GM21723 (cell line): ENCODE measurements around the gene PSMD7.

Source experiments
- ATAC-seq: cut with Tn5 transposase; IDR thresholded peaks from one replicate; pipeline ENCODE4 v1.9.1; 2021; ENCODE audit warnings: mild to moderate bottlenecking, moderate library complexity; ENCODE audit not compliant: unreplicated experiment

The PSMD7 gene

GRCh38 chr16:74296432-74297144, at the start of gene PSMD7:
Gene PSMD7, plus strand, starts transcription at chr16:74296814. Its CDS starts 101 bp downstream, at chr16:74296915.
- peak; percentile 96 for ATAC-seq

- no peak for ATAC-seq
These were observed 47.4 kb upstream of the PSMD7 start for GRCh38 chr16:74249254-74249653.

- ATAC-seq: no peak
These were observed 46.8 kb upstream of the PSMD7 start for GRCh38 chr16:74249846-74250245.

- ATAC-seq: no peak
These were observed 44.3 kb upstream of the PSMD7 start for GRCh38 chr16:74252329-74252728.

GRCh38 chr16:74253161-74253938, 43.3 kb upstream of the PSMD7 start:
- no peak for ATAC-seq

- ATAC-seq: no peak
These were observed 39.6 kb upstream of the PSMD7 start for GRCh38 chr16:74257061-74257460.

GRCh38 chr16:74261068-74261467, 35.5 kb upstream of the PSMD7 start:
- ATAC-seq: no peak

- ATAC-seq: no peak
These were observed 31.8 kb upstream of the PSMD7 start for GRCh38 chr16:74264811-74265210.

- no peak for ATAC-seq
These were observed 28.2 kb upstream of the PSMD7 start for GRCh38 chr16:74268372-74268782.

GRCh38 chr16:74271872-74272271, 24.7 kb upstream of the PSMD7 start:
- ATAC-seq: no peak

GRCh38 chr16:74275031-74275636, 21.5 kb upstream of the PSMD7 start:
- no peak for ATAC-seq

- ATAC-seq: no peak
These were observed 20.9 kb upstream of the PSMD7 start for GRCh38 chr16:74275711-74276110.

- ATAC-seq: no peak
These were observed 18.6 kb upstream of the PSMD7 start for GRCh38 chr16:74277974-74278373.

- ATAC-seq: no peak
These were observed 17.3 kb upstream of the PSMD7 start for GRCh38 chr16:74279266-74279665.

GRCh38 chr16:74279805-74280204, 16.8 kb upstream of the PSMD7 start:
- no peak for ATAC-seq

GRCh38 chr16:74280448-74280847, 16.2 kb upstream of the PSMD7 start:
- no peak for ATAC-seq

GRCh38 chr16:74281300-74281699, 15.3 kb upstream of the PSMD7 start:
- no peak for ATAC-seq

GRCh38 chr16:74283716-74284115, 12.9 kb upstream of the PSMD7 start:
- ATAC-seq: no peak

GRCh38 chr16:74288065-74288464, 8.5 kb upstream of the PSMD7 start:
- no peak for ATAC-seq

GRCh38 chr16:74290356-74290755, 6.3 kb upstream of the PSMD7 start:
- ATAC-seq: no peak

GRCh38 chr16:74291176-74291575, 5.4 kb upstream of the PSMD7 start:
- no peak for ATAC-seq
